NCI-H2196 (cell line): ENCODE data around the gene ESR2.
"Not testable (repeated sequence)": the region's sequence is repeated elsewhere in the genome, so short reads cannot be mapped to it uniquely, and the experiment has no call there.

ENCODE experiments used
- DNase-seq: peaks from one replicate; lab custom pipeline; 2025; ENCODE audit not compliant: unreplicated experiment; lab: John Stamatoyannopoulos, UW

ESR2 gene

DNA sequence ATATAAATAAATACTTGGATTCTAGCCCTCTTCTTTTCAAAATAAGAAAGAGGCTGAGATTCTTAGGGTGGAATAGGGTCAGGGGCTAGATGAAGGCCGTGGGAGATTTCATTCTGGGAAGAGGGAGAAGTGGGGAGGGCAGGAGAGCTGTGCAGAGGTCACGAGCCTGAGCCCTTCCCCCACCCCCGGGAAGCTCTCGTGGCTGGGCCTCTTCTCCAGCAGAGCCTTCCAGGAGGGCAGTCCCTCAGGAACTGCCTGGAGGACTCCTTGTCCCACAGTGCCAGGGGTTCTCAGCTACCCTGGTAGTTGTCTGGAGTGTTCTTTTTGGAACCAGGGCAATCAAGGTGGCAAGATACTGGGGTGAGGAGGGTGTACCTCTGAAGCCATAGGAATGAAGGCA, 94.0 kb downstream of the ESR2 start:
- no peak for DNase-seq

GRCh38 chr14:64198486-64198885, 95.7 kb downstream of the ESR2 start:
- DNase-seq = no peak

GRCh38 chr14:64197996-64198395, 96.2 kb downstream of the ESR2 start:
- DNase-seq = no peak

DNA sequence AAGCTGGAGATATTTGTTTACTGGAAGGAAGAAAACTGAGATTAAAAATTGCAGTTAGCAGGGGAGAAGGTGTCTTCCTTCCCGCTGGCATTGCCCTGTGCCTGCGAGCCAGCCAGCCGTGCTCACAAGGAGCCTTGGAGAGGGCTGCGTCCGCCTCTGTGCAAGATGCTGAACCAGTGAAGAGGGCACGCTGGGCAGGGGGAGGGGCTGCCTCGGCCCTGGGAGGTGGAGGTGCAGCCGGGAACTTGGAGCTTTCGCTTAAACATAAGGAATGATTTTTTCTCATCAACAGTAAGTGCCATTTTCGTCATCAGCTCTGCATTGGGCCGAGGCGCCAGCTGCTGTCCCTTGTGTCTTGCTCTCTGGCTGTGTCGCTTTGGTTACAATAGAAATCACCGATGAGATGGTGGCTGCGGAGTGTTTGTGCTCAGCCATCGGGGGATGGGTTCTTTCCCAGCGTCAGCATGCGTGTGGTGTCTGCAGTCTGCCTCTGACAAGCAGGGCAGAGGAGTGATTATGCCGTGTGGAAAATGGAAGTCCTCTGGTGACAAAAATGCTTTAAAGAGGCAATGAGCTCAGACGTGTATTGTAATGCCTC, 97.3 kb downstream of the ESR2 start:
- DNase-seq = no peak

GRCh38 chr14:64196056-64196455, 98.1 kb downstream of the ESR2 start:
- DNase-seq = no peak

GRCh38 chr14:64195199-64195598, 99.0 kb downstream of the ESR2 start:
- no peak for DNase-seq

- DNase-seq = no peak
These were observed 99.8 kb downstream of the ESR2 start for GRCh38 chr14:64194404-64194803.

- no peak for DNase-seq
These were observed 100.3 kb downstream of the ESR2 start for GRCh38 chr14:64193821-64194220.

DNA sequence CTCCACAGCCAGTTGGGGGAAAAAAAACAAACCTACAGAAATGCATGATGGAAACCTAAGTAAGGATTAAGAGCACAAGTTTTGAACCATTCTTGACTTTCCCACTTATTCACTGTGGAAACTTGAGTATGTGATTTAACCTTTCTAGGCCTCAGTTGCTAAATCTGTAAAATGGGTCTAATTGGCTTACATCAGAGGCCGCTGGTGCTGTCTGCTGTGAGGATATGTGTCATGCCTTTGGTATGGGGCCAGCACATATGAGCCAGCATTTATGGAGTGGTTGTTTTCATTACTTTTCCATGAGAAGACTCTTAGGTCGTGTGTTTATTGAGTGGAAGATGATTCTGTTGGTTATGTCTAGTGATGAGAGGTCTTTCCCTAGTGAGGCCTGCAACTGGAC, 102.4 kb downstream of the ESR2 start:
- no peak for DNase-seq

GRCh38 chr14:64190974-64191502, 103.1 kb downstream of the ESR2 start:
- no peak for DNase-seq

GRCh38 chr14:64187331-64187730, 106.8 kb downstream of the ESR2 start:
- DNase-seq = no peak

- no peak for DNase-seq
These were observed 107.7 kb downstream of the ESR2 start for GRCh38 chr14:64186231-64187129.

- no peak for DNase-seq
These were observed 109.0 kb downstream of the ESR2 start for GRCh38 chr14:64185184-64185583.

GRCh38 chr14:64184103-64184729, 110.0 kb downstream of the ESR2 start:
- no peak for DNase-seq

DNA sequence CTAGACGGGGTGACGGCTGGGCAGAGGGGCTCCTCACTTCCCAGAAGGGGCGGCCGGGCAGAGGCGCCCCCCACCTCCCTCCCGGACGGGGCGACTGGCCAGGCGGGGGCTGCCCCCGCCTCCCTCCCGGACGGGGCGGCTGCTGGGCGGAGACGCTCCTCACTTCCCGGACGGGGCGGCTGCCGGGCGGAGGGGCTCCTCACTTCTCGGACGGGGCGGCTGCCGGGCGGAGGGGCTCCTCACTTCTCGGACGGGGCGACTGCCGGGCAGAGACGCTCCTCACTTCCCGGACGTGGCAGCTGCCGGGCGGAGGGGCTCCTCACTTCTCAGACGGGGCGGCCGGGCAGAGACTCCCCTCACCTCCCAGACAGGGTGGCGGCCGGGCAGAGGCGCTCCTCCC, 111.3 kb downstream of the ESR2 start:
- not testable (repeated sequence) for DNase-seq

- no peak for DNase-seq
These were observed 115.4 kb downstream of the ESR2 start for GRCh38 chr14:64178814-64179213.

GRCh38 chr14:64176330-64176729, 117.8 kb downstream of the ESR2 start:
- DNase-seq = no peak

DNA sequence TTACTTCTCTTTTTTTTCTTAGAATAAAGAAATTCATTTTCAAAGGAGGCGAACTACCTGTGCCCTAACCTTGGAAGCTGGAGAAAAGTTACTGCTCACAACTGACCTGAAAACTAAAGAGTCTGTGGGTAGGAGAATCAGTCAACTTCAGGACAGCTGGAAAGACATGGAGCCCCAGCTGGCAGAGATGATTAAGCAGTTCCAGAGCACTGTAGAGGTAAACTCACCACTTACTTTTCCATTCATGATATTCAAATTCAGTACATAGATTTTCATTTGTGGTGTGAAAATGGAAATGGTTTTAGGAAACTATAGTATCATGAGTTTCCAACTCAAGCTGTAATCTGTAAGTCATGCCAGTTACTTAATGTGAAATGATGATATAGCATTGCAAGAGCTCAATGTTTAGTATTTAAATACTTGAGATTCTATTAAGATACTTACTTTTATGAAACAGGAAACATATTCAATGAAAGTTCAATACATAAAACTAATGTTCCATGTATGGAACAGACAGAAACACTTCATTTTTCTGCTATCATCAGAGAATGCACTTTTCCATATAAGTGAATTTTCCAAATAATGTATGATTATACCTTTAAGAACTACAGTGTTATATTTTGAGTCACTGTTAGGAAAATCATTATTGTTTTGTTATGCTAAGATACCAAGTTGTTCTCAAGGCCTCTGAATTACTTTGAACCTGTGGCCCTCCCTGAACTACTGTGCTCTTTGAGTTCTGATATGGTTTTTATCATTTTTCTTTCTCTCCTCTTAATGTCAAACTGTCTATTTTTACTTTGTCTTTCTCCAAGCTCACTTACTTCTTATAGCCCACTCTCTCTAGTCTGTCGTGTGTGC, 119.0 kb downstream of the ESR2 start:
- DNase-seq = no peak

DNA sequence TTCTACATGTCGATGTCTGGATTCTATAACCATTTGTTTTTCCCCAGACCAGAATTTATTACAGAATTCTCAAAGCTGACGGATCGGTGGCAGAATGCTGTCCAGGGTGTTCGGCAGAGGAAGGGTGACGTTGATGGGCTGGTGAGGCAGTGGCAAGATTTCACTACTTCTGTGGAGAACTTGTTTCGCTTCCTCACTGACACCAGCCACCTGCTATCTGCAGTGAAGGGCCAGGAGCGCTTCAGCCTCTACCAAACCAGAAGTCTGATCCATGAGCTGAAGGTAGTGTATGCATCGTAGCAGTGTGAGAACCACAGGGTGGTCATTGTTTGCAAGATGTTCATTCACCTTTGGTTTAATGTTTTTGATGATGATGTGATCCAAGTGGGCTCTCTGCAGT, 124.0 kb downstream of the ESR2 start:
- DNase-seq = no peak

DNA sequence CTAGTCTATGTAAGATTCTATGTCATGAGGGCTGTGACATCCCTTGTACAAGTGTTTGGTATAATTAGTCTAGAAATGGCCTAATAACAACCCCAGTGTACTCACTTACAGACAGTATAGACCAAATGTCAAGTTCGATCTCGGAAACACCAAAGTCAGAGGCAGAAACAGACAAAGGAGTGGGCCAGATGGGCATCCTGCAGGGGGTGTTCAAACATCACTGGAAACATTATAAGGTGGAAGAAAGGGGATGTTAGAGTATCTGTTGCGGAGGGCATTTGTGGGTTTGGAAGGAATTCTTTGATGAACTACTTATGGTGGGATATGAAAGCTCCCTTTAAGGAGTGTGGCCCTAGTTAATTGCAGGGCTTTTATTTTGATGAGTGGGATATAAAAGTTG, 134.6 kb downstream of the ESR2 start:
- no peak for DNase-seq

DNA sequence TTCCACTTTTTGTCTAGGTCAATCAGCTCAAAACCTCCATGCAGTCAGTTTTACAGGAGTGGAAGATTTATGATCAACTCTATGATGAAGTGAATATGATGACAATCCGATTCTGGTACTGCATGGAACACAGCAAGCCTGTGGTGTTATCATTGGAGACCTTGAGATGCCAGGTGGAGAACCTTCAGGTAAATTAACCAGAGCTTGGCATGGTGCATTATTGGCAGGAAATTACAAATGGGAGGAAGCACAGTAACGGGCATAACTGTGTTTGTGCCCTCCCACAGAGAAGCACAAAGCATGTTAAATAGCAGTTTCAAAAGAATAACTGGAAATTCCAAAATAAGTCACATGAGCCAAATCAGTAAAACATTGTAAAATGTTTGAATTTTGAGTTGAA, 135.6 kb downstream of the ESR2 start:
- no peak for DNase-seq
